Neural cell (in vitro differentiated cells): ENCODE results near the gene SNRPD1.

Experiments
- CTCF ChIP-seq: fragments of 450-650 bp; IDR thresholded peaks from 2 replicates; pipeline ENCODE4 v1.5.1; 2014; ENCODE audit warnings: antibody characterized with exemption, mild to moderate bottlenecking, moderate library complexity; ENCODE audit not compliant: poor library complexity, severe bottlenecking
- EP300 ChIP-seq: fragments of 450-650 bp; conservative IDR thresholded peaks from 2 replicates; pipeline ENCODE4 v1.6.1; 2014; ENCODE audit warnings: antibody characterized with exemption, mild to moderate bottlenecking, moderate library complexity; ENCODE audit not compliant: poor library complexity, severe bottlenecking
- EZH2 ChIP-seq: fragments of 200-600, 300-800 bp; shearing (Covaris generic), sonication (generic); IDR thresholded peaks from 2 replicates; pipeline ENCODE4 v1.6.1; 2014; ENCODE audit warnings: antibody characterized with exemption, low read length, borderline replicate concordance, mild to moderate bottlenecking; ENCODE audit not compliant: insufficient read depth, poor library complexity, severe bottlenecking
- REST ChIP-seq: IDR thresholded peaks from 2 replicates; pipeline ENCODE4 v1.6.1; 2012; ENCODE audit warnings: borderline replicate concordance
- SMC3 ChIP-seq: fragments of 450-650 bp; conservative IDR thresholded peaks from 2 replicates; pipeline ENCODE4 v1.6.1; 2014; ENCODE audit warnings: antibody characterized with exemption, mild to moderate bottlenecking, moderate library complexity; ENCODE audit not compliant: poor library complexity
- TAF1 ChIP-seq: IDR thresholded peaks from 2 replicates; pipeline ENCODE4 v1.6.1; 2012; ENCODE audit warnings: low read depth

GRCh38 chr18:21636769-21637168 lies 24.7 kb downstream of the SNRPD1 start:
- TF ChIP-seq EZH2 (no peak), SMC3 (no peak), CTCF (no peak), TAF1 (no peak), EP300 (no peak), REST (no peak)
